ENCODE data around the gene SUSD3.

DNA sequence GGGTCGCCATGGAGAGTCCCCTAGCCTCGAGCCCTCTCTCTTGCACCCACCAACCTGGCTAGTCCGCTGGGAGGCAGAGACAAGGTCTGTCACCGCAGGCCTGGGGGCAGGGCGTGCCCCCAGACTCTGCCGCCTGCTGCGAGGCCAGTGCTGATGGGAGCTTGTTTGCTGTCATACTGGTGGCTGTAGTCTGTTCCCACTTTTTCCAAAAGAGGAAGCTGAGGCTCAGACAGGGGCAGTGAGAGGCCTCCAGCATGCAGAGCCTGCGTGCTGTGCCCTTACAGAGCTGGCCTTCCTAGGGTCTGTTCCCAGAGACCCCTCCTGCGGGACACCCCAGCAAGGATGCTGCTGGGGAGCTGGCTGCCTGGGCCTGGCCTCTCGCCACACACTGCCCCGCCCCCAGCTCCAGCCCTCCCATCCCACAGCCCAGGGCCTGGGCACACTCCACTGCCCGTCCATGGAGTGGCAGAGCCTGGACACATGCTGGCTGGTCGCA, 21.0 kb upstream of the SUSD3 start:
- TF ChIP-seq POLR2A (IDR thresholded peaks at IDR 0.05; ENCODE audit: low read depth) (no peak), EP300 (IDR thresholded peaks at IDR 0.05) (no peak)
- TF ChIP-seq, protein P1, sequence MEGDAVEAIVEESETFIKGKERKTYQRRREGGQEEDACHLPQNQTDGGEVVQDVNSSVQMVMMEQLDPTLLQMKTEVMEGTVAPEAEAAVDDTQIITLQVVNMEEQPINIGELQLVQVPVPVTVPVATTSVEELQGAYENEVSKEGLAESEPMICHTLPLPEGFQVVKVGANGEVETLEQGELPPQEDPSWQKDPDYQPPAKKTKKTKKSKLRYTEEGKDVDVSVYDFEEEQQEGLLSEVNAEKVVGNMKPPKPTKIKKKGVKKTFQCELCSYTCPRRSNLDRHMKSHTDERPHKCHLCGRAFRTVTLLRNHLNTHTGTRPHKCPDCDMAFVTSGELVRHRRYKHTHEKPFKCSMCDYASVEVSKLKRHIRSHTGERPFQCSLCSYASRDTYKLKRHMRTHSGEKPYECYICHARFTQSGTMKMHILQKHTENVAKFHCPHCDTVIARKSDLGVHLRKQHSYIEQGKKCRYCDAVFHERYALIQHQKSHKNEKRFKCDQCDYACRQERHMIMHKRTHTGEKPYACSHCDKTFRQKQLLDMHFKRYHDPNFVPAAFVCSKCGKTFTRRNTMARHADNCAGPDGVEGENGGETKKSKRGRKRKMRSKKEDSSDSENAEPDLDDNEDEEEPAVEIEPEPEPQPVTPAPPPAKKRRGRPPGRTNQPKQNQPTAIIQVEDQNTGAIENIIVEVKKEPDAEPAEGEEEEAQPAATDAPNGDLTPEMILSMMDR (IDR thresholded peaks at IDR 0.05) = no peak
